NCI-H82 treated with DMSO at 0.1 percent for 48 hours (cell line): ENCODE measurements around the gene MYO9A.

Experiments used
- DNase-seq: peaks from one replicate; lab custom pipeline; 2025; ENCODE audit not compliant: unreplicated experiment; lab: John Stamatoyannopoulos, UW

MYO9A gene

GRCh38 chr15:71812966-71813722 is 304.8 kb downstream of the MYO9A start:
- no peak for DNase-seq

GRCh38 chr15:71811752-71812735 is 305.9 kb downstream of the MYO9A start:
- no peak for DNase-seq

GRCh38 chr15:71811036-71811736 is 306.8 kb downstream of the MYO9A start:
- no peak for DNase-seq

- no peak for DNase-seq
Observed at GRCh38 chr15:71810256-71811035, 307.5 kb downstream of the MYO9A start, which contains the start of gene NR2E3. Gene NR2E3 (plus strand): TSS chr15:71810554. CDS start chr15:71810744, 190 bp downstream.

- DNase-seq: no peak
Observed at GRCh38 chr15:71809346-71809745, 308.6 kb downstream of the MYO9A start.

GRCh38 chr15:71808311-71809020 is 309.5 kb downstream of the MYO9A start:
- DNase-seq: peak; percentile 16

- no peak for DNase-seq
Observed at GRCh38 chr15:71807691-71808091, 310.3 kb downstream of the MYO9A start.

GRCh38 chr15:71807125-71807629 is 310.8 kb downstream of the MYO9A start:
- peak; percentile 83 for DNase-seq

GRCh38 chr15:71806452-71806931 is 311.5 kb downstream of the MYO9A start:
- DNase-seq: peak; percentile 85

GRCh38 chr15:71804695-71805470 is 313.1 kb downstream of the MYO9A start:
- DNase-seq: no peak

GRCh38 chr15:71804226-71804625 is 313.7 kb downstream of the MYO9A start:
- DNase-seq: no peak

- no peak for DNase-seq
Observed at GRCh38 chr15:71802770-71803169, 315.2 kb downstream of the MYO9A start.

- DNase-seq: no peak
Observed at GRCh38 chr15:71801935-71802655, 315.9 kb downstream of the MYO9A start.

- peak; percentile 25 for DNase-seq
Observed at GRCh38 chr15:71800835-71801745, 316.9 kb downstream of the MYO9A start.

- DNase-seq: no peak
Observed at GRCh38 chr15:71800190-71800589, 317.8 kb downstream of the MYO9A start.

GRCh38 chr15:71798641-71799040 is 319.3 kb downstream of the MYO9A start:
- DNase-seq: no peak

GRCh38 chr15:71792521-71792920 is 325.4 kb downstream of the MYO9A start:
- DNase-seq: no peak
